Activated CD8-positive, alpha-beta memory T cell treated with anti-CD3 and anti-CD28 coated beads for 1 hour (primary cell): ENCODE results near the gene BCL7A.
"Not testable (repeated sequence)": the region's sequence is repeated elsewhere in the genome, so short reads cannot be mapped to it uniquely, and the experiment has no call there.

Source experiments
- DNase-seq, 2 donors: peaks; one replicate each; pipeline ENCODE4 v3.0.0-alpha.2; 2020; ENCODE audit warnings: low read depth in 1 of 2; ENCODE audit errors: extremely low read depth in 1 of 2

Gene BCL7A

DNA sequence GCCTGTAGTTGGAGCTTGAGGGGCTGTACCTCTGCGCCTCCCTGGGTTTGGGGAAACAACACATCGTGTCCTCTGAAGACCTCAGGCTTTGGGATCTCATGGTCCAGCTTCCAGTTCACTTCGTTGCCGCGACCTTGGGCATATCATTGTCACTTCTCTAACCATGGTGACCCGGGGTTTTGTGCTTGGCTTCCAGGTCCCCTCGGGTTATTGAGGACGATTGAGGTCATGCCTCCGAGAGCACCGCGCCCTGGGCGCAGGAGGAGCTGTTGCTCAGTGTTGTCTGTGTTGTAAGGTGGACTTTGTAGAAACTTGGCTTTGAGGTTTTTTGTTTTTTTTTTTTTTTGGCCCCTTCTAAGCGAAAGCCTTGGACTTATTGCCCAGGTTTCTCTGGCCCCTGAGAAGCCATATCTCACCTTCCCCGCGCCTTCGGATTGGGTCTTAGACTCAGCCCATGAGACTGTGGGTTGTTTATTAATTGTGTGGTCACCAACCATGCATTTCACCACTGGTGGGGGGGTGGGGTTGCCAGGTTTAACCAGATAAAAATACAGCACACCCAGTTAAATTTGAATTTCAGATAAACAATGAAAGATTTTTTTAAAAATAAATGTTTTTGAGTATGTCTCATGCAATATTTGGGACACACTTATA is 2.6 kb downstream of the BCL7A start:
- no peak for DNase-seq

- no peak for DNase-seq
Measured at GRCh38 chr12:122026706-122027333, 5.1 kb downstream of the BCL7A start.

DNA sequence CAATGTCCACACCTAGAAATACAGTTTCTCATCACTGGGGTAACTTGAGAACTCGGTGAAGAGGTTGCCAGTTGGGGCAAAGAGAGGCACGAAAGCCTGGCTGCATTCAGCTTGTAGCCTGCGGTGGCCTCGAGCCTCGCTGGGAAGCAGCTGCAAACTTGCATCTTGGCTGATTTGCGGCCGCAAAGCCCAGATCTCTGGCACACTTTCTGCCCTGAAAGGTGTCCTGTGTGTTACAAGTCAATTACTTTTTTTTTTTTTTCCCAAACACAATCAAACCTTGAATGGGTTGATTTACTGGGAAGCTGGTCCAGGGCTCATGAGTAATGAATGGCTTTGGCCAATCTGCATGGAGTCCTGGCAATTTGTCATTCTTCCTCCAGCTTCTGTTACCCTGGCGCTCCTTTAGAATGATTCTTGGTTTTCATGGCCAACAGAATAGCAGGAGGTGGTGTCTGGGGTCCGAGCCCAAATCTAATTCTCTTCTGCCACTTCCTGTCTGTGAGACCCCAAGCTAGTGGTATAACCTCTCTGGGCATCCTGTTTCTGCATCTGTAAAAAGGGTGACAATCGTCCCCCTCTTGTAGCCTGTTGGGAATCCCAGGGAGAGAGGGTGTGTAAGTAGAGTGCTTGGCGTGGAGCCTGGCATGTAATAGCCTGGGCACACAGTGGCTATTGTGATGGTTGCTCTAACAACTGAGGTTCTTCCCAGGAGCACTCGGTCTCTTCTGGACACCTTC is 6.7 kb downstream of the BCL7A start:
- DNase-seq = no peak

DNA sequence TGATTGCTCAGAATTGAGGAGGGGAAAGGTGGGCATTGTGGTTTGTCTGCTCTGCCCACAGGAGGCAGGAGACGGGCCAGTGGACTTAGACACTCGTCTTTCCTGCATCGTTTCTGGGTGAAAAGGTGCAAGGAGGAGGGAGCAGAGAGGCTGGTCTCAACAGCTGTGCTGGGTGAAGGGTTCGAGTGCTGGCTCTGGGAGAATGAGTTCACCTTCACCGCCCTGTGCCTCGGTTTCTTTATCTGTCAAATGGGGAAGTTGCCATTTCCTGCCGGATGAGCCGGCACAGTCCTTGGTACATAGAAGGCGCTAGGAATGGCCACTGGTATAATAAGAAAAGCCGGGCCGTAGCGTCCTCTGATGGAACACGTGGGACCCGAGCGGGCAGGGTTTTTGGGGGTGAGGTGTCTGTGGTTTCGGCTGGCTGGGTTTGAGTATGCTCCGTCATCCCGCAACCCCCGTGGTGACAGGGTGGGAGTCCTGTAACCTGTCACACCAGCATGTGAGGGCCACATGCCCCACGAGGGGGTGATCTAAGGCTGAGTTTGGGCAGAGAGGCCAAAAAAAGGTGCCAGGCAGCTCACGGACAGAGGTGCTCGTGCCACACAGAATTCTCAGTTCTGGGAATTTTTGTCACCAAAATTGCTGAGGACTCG is 7.3 kb downstream of the BCL7A start:
- no peak for DNase-seq

DNA sequence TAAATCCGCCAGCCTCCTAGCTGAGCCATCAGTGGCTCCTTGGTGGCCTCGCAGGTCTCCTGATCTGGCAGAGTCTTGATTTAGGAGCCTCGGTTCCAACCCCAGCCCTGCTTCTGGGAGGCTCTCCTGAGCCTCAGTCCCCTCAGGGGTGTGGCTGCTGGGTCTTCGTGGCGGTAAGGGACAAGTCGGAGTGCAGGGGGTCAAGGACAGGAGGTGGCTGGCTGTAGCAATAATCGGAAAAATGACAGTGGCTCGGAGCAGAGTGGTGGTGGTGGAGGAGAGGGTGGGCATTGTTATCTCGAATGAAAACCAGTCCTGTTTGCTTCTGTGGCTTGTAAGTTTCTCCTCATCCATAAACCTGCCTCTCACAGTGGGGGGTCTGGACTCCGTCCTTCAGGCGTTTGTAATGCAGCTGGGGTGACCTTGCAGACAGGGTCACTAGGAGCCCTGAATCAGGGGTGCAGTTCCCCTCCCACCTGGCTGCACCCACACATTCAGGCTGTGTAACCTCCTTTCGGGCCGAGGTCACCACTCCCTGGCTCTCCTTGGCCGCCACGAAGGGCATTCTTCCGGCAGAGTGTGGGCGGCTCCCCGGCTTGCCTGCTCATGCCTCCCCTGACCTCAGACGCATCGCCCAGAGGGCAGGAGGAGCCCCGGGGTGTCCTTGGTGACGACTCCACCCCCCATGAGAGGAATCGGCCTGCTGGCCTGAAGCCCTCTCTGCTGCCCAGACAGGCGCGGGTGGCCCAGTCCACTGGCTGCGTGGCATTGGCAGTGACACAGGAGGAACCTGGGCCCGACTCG is 8.1 kb downstream of the BCL7A start:
- no peak for DNase-seq

DNA sequence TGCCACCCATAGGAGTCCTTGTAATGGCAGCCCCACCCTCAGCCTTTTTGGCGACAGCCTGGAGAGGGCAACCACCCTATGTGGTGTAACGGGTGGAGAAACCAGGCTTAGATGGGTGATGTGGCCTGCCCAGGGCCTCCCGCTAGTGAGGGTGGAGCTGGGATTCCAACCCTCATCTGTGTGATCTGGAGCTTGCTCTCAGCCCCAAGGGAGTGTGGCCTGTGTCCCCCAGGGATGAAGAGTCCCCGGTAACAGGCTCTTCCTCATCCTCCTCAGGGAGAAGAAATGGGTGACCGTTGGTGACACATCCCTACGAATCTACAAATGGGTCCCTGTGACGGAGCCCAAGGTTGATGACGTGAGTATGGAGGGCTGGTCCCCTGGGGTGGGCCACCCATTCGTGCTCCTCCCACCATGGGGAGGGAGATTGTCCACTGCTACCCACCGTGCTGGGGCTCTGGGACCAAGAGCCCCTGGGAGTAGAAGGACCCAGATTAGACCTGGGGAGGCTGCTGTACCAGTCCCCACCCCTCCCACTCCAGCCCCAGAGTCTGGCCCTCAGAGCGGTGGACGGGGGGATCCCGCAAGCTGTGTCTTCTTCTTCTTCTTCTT is 8.8 kb downstream of the BCL7A start:
- DNase-seq = no peak

- peak in 1 of 2 donors; percentile 33 for DNase-seq
Measured at GRCh38 chr12:122031342-122032216, 9.9 kb downstream of the BCL7A start.

GRCh38 chr12:122032580-122032979 is 10.9 kb downstream of the BCL7A start:
- DNase-seq = no peak

GRCh38 chr12:122035292-122035691 is 13.6 kb downstream of the BCL7A start:
- DNase-seq = no peak

DNA sequence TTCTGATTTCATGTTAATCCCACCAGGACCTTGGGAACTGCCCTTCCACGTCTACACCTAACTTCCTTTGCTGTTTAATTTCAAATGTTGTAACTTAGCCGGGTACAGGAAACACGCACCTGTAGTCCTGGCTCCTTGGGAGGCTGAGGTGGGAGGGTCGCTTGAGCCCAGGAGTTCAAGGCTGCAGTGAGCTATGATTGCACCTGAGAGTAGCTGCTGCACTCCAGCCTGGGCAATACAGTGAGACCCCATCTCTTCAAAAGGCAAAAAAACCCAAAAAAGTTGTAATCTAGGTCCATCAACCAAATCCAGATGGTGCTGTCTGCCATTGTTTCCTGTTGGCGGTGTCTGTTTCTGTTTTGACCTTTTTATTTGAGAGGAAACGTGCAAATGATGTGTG is 14.5 kb downstream of the BCL7A start:
- no peak for DNase-seq

GRCh38 chr12:122040579-122041386 is 19.1 kb downstream of the BCL7A start:
- no peak for DNase-seq

DNA sequence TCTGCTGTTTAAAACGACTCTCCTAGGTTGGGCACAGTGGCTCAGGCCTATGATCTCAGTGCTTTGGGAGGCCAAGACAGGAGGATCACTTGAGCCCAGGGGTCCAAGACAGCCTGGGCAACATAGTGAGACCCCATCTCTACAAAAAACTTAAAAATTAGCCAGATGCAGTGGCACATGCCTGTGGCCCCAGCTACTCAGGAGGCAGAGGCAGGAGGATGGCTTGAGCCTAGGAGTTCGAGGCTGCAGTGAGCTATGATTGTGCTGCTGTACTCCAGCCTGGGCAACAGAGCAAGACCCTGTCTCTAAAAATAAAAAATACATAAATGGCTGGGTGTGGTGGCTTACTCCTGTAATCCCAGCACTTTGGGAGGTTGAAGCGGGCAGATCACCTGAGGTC is 19.8 kb downstream of the BCL7A start:
- DNase-seq = not testable (repeated sequence)

DNA sequence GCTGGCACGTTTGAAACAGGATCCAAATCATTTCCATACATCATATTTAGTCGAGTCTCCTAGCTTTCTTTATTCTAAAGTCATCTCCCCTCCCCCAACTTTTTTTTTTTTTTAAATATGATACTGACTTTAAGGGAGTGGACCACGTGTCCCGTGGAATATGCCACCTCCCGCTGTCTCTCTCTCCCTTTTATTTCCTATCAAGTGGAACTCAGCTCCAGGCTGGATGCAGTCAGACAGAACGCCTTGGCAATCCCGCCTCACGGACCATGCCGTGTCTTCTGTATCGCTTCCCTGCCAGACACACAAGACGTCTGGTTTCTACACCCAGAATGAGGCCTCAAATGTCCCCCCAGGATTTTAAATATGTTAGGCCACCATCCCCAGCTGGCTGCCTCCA is 21.2 kb downstream of the BCL7A start:
- DNase-seq = no peak

DNA sequence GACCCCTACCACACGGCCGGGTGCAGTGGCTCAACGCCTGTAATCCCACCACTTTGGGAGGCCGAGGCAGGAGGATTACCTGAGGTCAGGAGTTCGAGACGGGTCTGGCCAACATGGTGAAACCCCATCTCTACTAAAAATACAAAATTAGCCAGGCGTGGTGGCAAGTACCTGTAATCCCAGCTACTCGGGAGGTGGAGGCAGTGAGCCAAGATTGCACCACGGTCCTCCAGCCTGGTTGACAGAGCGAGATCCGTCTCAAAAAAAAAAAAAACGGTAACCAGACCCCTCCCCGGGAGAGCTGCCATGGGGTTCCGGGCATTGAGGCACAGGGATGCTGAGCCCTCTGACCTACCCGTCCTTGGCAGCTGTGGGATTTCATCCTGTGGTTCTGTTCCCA is 21.8 kb downstream of the BCL7A start:
- DNase-seq = no peak

DNA sequence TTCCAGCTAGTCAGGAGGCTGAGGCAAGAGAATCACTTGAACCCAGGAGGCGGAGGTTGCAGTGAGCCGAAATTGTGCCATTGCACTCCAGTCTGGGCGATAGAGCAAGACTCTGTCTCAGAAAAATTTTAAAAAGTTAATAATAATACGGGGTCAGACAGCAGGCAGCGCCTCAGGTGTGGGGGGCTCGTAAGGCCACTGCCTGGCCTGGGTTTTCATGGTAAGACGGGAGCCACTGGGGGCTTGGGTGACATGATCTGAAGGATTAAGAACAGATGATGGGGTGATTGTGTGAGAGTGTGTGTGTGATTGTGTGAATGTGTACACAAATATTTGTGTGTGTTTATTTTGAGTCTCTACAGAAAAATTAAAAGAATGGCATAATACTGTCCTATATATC is 23.6 kb downstream of the BCL7A start:
- DNase-seq = no peak

GRCh38 chr12:122046145-122046544 is 24.5 kb downstream of the BCL7A start:
- no peak for DNase-seq

DNA sequence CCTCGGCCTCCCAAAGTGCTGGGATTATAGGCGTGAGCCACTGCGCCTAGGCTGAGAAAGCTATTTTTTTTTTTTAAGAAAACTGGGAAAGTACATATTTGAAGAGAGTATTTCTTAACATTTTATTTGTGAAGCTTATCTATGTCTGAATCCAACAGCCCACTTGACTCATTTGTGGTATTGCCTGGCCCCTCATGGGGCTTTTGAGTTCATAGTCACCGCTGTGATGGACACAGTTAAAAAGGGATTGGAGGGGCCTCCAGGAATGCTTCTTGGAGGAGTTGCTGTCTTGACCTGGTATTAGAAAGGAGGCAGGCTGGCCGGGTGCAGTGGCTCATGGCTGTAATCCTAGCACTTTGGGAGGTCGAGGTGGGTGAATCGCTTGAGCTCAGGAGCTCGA is 26.5 kb downstream of the BCL7A start:
- DNase-seq = no peak

DNA sequence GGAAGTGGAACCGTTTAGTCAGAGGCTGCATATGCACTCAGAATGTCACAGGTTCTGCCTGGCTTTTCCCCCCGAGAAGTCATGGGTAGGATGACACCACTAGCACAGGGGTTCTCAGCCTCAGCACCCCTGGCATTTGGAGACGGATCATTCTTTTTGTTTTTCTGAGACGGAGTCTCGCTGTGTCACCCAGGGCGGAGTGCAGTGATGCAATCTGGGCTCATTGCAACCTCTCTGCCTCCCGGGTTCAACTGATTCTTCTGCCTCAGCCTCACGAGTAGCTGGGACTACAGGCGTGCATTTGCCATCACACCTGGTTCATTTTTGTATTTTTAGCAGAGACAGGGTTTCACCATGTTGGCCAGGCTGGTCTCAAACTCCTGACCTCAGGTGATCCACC is 28.1 kb downstream of the BCL7A start:
- no peak for DNase-seq

DNA sequence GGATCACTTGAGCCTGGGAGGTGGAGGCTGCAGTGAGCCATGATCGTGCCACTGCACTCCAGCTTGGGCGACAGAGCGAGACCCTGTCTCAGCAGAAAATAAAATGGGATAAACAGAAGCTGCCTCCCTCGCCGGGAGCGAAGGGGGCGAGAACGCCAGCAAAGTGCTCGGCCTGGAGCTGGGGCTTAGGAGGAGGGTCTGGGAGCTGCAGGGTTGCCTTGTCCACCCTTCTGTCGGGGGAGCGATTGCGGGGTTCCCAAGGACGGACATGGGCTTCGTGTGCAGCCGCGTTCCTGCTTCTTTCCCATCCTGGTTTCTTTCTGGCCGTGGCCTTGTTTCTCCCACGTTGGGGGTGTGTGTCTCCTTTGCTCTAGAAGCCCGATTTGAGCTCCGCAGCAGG is 29.0 kb downstream of the BCL7A start:
- no peak for DNase-seq
